Measurements from ENCODE around the gene PRKD3.

- no peak for TF ChIP-seq CTCF (IDR thresholded peaks at IDR 0.05)
- TF ChIP-seq POLR2A (IDR thresholded peaks at IDR 0.05), result no peak
These were observed 29.1 kb downstream of the PRKD3 start for GRCh38 chr2:37295469-37296073.

All from Peyer's patch (tissue), 4 donors.